ENCODE results near the gene IL20RB. TPM values are rescaled to one million over a fixed set of nuclear protein-coding genes. Genes with fewer than 3 reads are reported as not detected.
"Not testable (repeated sequence)": the region's sequence is repeated elsewhere in the genome, so short reads cannot be mapped to it uniquely, and the experiment has no call there.

Gene IL20RB
- total and polyA plus RNA-seq, 2 of the 4 experiments (the other 2 are of a cell fraction): 0.72 to 0.97 TPM

GRCh38 chr3:137007376-137007775 is 49.6 kb downstream of the IL20RB start:
- intact Hi-C loops (cut with micrococcal nuclease); H4K8ac ChIP-seq (ENCODE audit: low read depth in 2 of 2, low read length in 2 of 2); H3K79me1 ChIP-seq (ENCODE audit: low read depth in 1 of 2, low read length in 2 of 2); H3K4me1 ChIP-seq (ENCODE audit: control insufficient read depth, insufficient read depth, low read length); H3K4ac ChIP-seq (ENCODE audit: low read depth, low read length); H3K4me3 ChIP-seq (ENCODE audit: insufficient read depth, low read depth, low read length); H2BK15ac ChIP-seq (ENCODE audit: low read depth, low read length); H2BK120ac ChIP-seq (ENCODE audit: low read depth, low read length); H3K36me3 ChIP-seq (ENCODE audit: control insufficient read depth, insufficient read depth, low read length); H3K4me2 ChIP-seq (ENCODE audit: low read depth, low read length); H2AK5ac ChIP-seq (ENCODE audit: low read depth, low read length); H2BK5ac ChIP-seq (ENCODE audit: low read depth, low read length, poor library complexity, severe bottlenecking); POLR2A ChIA-PET (ENCODE audit: unreplicated experiment); in situ Hi-C loops (cut with MboI; ENCODE audit: low sequenced_read_pairs); H2BK20ac ChIP-seq (ENCODE audit: low read depth, low read length); H4K91ac ChIP-seq (ENCODE audit: insufficient read depth, low read depth, low read length); H3K9me1 ChIP-seq (ENCODE audit: insufficient read depth, low read length); H2AFZ ChIP-seq (replicated peaks; ENCODE audit: low read length, poor library complexity); H4K5ac ChIP-seq (ENCODE audit: low read depth, low read length); H3K18ac ChIP-seq (ENCODE audit: low read depth, low read length); H3K14ac ChIP-seq (replicated peaks; ENCODE audit: low read depth, low read length); CTCF ChIA-PET; ATAC-seq (ENCODE audit: low read depth); dilution Hi-C loops (cut with HindIII; ENCODE audit: low sequenced_read_pairs, unreplicated experiment); H3K56ac ChIP-seq (ENCODE audit: extremely low read depth, insufficient read depth, low read length); H2AK9ac ChIP-seq (replicated peaks; ENCODE audit: low read depth, low read length, poor library complexity); DNase-seq; H3K27me3 ChIP-seq (ENCODE audit: control insufficient read depth, insufficient read depth, low read length); H3K27ac ChIP-seq (ENCODE audit: insufficient read depth, low read length); H3K9ac ChIP-seq (ENCODE audit: low read depth, low read length); H3K23ac ChIP-seq (ENCODE audit: low read depth, low read length); H4K20me1 ChIP-seq (ENCODE audit: insufficient read depth, low read length); BruUV-seq (replicated peaks); H3K9me3 ChIP-seq (ENCODE audit: control insufficient read depth, insufficient read depth, low read length): not testable (repeated sequence)
- WGBS, 2 experiments (ENCODE audit: extremely low coverage in 2 of 2, insufficient read length in 1 of 2): 86% methylated on average over 8 of the region's 9 CpGs; no CpG with 5 or more reads in 1 of the 2 experiments

Data from IMR-90 (cell line).